Right forelimb (tissue), 1 donor: Measurements from ENCODE around the gene GLT8D1.
"Not testable (repeated sequence)": the region's sequence is repeated elsewhere in the genome, so short reads cannot be mapped to it uniquely, and the experiment has no call there.

Experiments used
- DNase-seq: peaks from one replicate; pipeline ENCODE4 v3.0.0-alpha.2; 2018

GLT8D1 gene

DNA sequence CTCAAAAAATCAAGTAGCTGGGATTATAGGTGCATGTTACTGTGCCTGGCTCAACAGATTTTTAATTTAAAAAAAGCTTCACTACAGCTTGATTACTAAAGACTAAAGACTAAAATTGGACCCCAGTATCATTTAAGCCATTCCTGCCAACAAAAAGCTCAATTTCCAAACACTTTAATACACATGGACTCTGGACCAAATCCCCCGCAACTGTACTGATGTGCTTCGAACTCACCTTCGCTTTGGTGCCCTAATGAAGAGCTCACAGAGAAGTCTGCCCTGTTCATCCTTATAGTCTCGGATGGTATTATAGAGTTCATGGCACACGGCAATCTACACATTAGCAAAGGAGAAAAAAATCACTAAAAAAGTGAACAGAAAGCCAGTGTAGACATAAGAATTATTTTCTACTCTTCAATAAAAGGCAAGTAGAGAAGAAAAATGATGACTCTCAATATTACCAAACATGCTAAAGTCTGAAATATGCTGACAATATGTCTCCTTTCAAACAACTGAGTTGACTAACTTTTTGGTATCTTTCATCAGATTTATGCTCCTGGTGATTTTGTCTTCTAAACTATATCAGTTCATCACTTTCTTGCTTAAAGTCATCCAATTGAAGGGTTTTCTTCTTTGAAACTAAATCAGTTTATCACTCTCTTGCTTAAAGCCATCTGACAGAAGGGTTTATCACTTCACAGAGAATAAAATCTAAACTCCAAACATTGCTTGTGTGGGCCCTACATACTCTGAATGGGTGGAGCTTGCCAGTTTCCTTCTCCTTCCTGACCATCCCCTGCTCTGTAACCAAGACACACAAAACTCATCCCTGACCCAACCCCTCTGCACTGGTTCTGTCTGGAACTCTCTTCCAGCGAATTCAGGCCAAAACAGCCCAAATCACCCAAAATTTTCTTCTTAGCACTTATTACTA lies 27.1 kb downstream of the GLT8D1 start:
- no peak for DNase-seq

DNA sequence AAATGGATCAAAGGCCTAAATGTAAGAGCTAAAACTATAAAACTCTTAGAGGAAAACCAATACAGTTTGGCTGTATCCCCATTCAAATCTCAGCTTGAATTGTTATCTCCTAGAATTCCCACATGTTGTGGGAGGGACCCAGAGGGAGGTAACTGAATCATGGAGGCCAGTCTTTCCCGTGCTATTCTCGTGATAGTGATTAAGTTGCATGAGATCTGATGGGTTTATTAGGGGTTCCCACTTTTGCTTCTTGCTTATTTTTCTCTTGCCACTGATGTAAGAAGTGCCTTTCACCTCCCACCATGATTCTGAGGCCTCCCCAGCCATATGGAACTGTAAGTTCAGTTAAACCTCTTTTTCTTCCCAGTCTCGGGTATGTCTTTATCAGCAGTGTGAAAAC lies 29.4 kb downstream of the GLT8D1 start:
- not testable (repeated sequence) for DNase-seq

DNA sequence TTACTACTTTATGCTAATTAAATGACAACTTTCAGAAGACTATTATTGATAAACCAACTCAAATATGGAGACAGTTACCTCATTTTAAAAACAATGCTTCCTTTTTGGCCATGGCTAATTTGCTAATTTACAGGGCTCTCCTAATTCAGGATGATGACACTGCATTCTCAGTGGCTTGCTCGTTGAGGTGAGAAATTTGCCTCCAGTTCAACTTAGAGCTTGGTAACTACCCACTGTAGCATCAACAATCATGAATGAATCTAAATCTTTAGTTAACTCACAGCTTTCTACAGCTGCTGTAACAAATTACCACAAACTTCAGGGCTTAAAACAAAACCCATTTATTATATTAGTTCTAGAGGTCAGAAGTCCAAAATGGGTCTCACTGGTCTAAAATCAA lies 33.9 kb downstream of the GLT8D1 start:
- no peak for DNase-seq

DNA sequence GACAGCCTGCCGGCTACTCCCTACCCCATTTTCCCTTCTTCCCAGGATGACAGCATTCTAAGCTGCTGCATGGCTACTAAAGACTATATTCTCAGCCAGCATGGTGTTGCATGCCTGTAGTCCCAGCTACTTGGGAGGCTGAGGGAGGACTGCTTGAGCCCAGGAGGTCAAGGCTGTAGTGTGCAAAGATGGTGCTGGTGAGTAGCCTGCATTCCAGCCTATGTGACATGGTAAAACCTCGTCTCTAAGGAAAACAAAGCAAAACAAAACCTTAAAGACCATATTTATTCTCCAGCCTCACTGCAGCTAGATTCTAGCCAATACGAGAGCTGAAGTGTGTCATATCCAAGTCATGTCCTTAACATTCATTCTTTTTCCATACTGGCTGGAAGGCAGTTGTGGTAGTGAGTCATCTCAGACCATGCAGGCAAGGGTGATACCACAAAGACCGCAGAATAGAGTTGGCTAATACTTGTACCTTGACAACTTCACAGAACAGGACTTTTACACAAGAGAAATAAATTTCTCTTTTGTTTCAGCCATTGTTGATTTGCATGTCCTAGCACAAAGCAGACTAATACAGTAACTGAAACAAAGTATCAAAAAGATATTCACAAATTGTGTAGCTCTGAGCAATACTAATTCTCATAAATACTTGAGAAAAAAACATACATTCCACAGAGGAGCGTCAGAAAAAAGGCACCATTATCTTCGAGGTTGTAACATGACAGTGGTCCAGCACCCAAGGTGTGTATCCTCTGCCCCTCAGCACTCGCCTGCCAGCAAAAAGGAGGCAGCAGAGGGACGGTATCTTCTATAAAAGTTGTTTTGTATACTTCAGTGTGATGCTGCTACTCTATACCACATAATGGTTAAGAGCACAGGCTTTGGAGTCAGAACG lies 34.7 kb downstream of the GLT8D1 start:
- DNase-seq = no peak

DNA sequence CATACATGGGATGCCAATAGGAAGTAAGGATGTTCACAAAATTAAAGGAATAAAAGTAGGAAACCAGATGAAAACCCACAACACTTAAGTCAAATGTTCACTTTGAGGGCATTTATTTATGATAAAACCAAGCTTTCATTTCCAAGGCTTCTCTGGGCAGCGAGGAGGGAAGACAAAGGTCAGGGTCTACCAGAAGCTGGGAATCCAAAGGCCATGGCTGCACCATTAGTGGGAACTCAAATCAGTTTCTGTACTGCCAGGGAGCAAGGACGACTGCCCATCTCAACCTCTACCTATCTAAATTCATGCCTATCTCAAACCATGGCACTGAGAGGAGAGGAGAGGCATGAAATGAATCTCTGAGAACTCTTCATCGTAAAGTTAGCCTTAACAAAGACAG lies 42.5 kb downstream of the GLT8D1 start:
- no peak for DNase-seq

DNA sequence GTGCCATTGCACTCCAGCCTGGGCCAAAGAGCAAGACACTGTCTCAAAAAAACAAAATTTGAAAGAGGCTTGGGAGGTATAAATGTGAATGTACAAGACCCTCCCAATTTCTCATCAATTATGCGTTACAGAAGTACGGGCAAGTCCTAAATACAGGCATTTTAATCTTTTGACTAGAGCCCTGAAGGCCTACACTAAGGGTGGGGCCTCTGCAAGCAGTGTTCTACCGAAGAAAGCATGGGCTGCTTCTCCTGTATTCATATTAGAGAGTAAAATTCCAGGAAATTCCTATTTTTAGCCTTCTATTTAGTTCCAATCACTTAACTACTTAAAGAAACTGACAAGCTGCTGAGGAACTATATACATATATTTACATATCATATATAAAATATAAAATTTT lies 45.5 kb downstream of the GLT8D1 start:
- no peak for DNase-seq

DNA sequence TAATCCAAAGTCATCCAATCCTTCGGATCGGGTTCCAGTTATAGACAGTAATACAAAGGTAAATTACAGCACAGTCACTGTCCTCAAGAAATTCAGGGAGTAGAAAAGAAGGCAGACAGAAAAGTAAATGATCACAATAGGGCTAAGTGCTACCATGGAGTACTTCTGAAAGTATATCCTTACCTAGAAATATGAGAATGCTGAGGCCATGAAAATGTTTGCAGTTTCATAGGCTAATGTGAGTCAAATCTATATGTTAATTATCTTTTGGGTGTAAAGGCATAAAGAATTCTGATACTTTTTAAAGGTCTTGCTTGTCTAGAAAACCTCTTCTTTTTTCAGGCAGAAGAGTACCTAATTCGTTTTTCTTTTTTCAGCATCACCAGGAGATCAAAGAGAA lies 49.7 kb downstream of the GLT8D1 start:
- no peak for DNase-seq

DNA sequence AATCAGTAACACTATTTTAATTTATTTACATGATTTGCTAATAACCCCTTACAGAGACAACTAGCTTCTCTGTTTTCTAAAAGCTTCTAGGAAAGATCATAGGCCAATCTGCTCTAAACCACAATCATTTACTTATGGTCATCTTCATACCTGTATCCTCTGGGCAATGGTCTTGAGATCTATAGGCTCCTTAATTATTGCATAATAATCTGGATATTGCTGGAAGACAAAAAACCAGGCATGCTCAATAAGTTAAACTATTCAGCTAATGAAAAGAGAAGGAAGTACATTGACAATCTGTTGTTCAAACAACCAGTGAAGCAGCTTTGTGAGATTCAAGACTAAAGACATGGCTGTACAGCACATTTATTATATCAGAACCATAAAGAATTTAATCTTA lies 54.0 kb downstream of the GLT8D1 start:
- no peak for DNase-seq

DNA sequence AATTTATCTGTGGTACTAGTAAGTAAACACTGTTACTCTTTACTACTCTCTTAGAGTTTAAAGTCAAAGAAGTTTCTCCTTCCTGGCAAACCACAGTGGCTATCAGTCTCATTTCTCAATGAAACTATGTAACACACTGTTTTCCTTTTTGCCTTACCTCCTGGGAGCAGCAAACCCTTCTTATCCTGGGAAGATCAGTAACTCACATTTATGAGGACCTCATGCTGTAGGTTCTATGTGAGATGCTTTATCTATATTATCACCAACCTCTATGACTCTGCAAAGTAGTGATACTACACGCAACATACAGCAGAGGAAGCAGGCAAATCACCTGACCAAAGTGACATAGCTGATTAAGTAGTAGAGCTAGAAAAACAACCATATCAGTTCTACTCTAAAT lies 55.2 kb downstream of the GLT8D1 start:
- DNase-seq = no peak

DNA sequence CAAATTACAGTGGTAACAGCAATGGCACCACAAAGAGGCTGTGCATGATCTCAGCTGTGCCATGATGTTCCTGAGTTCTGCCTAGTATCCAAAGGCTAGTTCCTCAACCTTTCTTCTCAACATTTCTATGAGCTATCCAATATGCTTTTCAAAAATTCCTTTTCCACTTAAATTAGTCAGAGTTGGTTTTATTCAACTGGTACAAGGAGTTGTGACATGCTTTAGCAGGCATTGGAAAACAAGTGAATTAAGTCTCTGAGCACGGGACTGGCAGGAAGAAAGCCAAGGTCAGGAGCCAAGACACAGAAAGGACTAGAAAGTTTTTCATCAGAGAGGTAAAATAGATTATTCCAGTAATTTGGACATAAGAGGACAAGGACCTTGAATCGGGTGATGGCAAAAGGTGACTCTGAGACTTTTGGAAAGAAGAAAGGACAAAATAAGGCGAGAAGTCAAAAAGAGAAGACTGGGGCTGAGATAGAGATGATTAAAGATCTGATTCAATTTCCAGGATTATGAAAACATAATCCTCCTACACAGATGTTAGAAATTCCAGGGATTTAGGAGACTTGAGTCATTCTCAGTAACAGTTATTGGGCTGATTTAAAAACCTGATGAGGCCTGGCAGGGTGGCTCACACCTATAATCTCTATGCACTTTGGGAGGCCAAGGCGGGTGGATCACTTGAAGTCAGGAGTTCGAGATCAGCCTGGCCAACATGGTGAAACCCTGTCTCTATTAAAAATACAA lies 56.0 kb downstream of the GLT8D1 start:
- no peak for DNase-seq

DNA sequence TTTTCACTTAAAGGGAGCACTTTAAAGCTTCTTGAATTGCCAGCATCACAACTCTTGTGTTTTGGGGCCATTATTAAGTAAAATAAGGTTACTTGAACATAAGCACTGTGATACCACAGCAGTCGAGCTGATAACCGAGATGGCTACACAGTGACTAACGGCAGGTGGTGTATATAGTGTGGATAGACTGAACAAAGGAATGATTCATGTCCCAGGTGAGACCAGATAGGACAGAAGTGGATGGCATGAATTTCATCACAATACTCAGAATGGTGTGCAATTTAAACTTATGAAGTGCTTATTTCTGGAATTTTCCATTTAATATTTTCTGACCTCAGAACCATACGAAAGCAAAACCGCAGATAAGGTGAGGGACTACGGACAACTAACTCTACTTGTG lies 60.0 kb downstream of the GLT8D1 start:
- DNase-seq = no peak
